ENCODE measurements around the gene ENOX1. TPM values are rescaled to one million over a fixed set of nuclear protein-coding genes. Genes with fewer than 3 reads are reported as not detected.

ENOX1 gene
- total and polyA plus RNA-seq, 2 of the 13 experiments (the other 11 are each of a cell fraction or from before 2014, with no cell fraction given), result not detected

GRCh38 chr13:43180036-43180660, 606.6 kb downstream of the ENOX1 start:
- no peaks in the 10 kb centered on the region for H3K27me3 ChIP-seq (ENCODE audit: control insufficient read depth in 1 of 2, insufficient read depth in 2 of 2, low read length in 2 of 2)
- H3K4me3 ChIP-seq (replicated peaks in 1 of 3; ENCODE audit: insufficient read depth in 1 of 3, low read depth in 2 of 3, low read length in 3 of 3), result no peak overlapping the region
- H2AFZ ChIP-seq (ENCODE audit: low read length), result no peak overlapping the region
- intact Hi-C loops (cut with micrococcal nuclease; ENCODE audit: unreplicated experiment) (no loop called here), in situ Hi-C loops (cut with HindIII; ENCODE audit: extremely low pct_ligation_motif_present, low pct_unique_long_range_greater_than_20kb) (no loop called here)
- FAIRE-seq, result no peak
- H3K36me3 ChIP-seq (replicated peaks in 1 of 2; ENCODE audit: control insufficient read depth in 1 of 2, insufficient read depth in 2 of 2, low read length in 2 of 2), result no peaks in the 10 kb centered on the region
- ChIA-PET POLR2A (no interaction called here), CTCF (ENCODE audit: low intra/inter-chr PET ratio, low total read pairs) (no interaction called here)
- DNase-seq (ENCODE audit: low spot score), result no peak
- BruUV-seq (replicated peaks), result no TSS peak
- no peak overlapping the region for H3K27ac ChIP-seq (ENCODE audit: extremely low read length, insufficient read depth, low read length)
- H3K9ac ChIP-seq (ENCODE audit: insufficient read depth, low read depth, low read length), result no peak overlapping the region
- no peaks in the 10 kb centered on the region for H3K4me1 ChIP-seq (ENCODE audit: insufficient read depth, low read length)
- H3K4me2 ChIP-seq (ENCODE audit: low read depth, low read length), result no peak overlapping the region
- H3K9me3 ChIP-seq (ENCODE audit: low read length), result no peaks in the 10 kb centered on the region
- no peak for ATAC-seq
- 46% methylated on average over 8 of the region's 9 CpGs for WGBS (ENCODE audit: low lambda C conversion rate)
- no peaks in the 10 kb centered on the region for H4K20me1 ChIP-seq (ENCODE audit: insufficient read depth, low read length)
- no peaks in the 10 kb centered on the region for H3K79me2 ChIP-seq (ENCODE audit: insufficient read depth, low read length)
- TF ChIP-seq AKAP8 (CRISPR knock-in tag; IDR thresholded peaks at IDR 0.05) (no peak), ETS1 (CRISPR knock-in tag; IDR thresholded peaks at IDR 0.05) (no peak), ZHX1 (CRISPR knock-in tag; IDR thresholded peaks at IDR 0.05; ENCODE audit: low read depth) (no peak), CBX5 (CRISPR knock-in tag; IDR thresholded peaks at IDR 0.05; ENCODE audit: borderline replicate concordance) (no peak), KAT7 (CRISPR knock-in tag; IDR thresholded peaks at IDR 0.05; ENCODE audit: borderline replicate concordance) (no peak), ZNF574 (CRISPR knock-in tag; IDR thresholded peaks at IDR 0.05) (no peak), TFDP1 (CRISPR knock-in tag; IDR thresholded peaks at IDR 0.05; ENCODE audit: borderline replicate concordance) (no peak), TOE1 (CRISPR knock-in tag; IDR thresholded peaks at IDR 0.05) (no peak), GATAD2A (CRISPR knock-in tag; IDR thresholded peaks at IDR 0.05) (no peak), ZXDC (CRISPR knock-in tag; IDR thresholded peaks at IDR 0.05) (no peak), ZNF546 (CRISPR knock-in tag; conservative IDR thresholded peaks at IDR 0.05) (no peak), BRF2 (CRISPR knock-in tag; IDR thresholded peaks at IDR 0.05) (no peak)

Measured in HepG2 (cell line).